Right lung (tissue), 10 donors: Measurements from ENCODE around the gene NR6A1. TPM values are rescaled to one million over a fixed set of nuclear protein-coding genes. Genes with fewer than 3 reads are reported as not detected.

Experiments
- DNase-seq, 2 donors: peaks; one replicate each; pipeline ENCODE4 v3.0.0-alpha.2; 2013
- long read RNA-seq, 8 donors: transcript quantifications; one replicate each; lab custom pipeline, GENCODE V29; 2026
- polyA plus RNA-seq, 5 donors: library from polyadenylated mRNA; unstranded; fragments of 120-200 nt; gene quantifications; one replicate each; pipeline versions ENCODE4 v1.2.1 to v1.2.3, GENCODE V29; 2013; ENCODE audit warnings: inconsistent platforms in 1 of 5, low replicate concordance in 1 of 5; ENCODE audit not compliant: insufficient read length in 5 of 5, insufficient read depth in 1 of 5

The NR6A1 gene
- 1 to 10 TPM; 1.3 to 2.5 (median 1.5) TPM for polyA plus RNA-seq
- long read RNA-seq, donor 1, result 0 reads
- long read RNA-seq, donor 2, result 0 reads
- long read RNA-seq, donor 3, result 0 reads
- long read RNA-seq, donor 4, result 0 reads
- long read RNA-seq, donor 5, result 0 reads
- long read RNA-seq, donor 6, full-length matches to known transcripts, result 1 of 1 reads
- long read RNA-seq, donor 6, partial matches to known transcripts, result 0 of 1 reads
- long read RNA-seq, donor 6, other reads (novel, unspliced or antisense), result 0 of 1 reads
- long read RNA-seq, donor 7, partial matches to known transcripts, result 0 of 6 reads
- long read RNA-seq, donor 7, other reads (novel, unspliced or antisense), result 6 of 6 reads
- long read RNA-seq, donor 8, result 0 reads

DNA sequence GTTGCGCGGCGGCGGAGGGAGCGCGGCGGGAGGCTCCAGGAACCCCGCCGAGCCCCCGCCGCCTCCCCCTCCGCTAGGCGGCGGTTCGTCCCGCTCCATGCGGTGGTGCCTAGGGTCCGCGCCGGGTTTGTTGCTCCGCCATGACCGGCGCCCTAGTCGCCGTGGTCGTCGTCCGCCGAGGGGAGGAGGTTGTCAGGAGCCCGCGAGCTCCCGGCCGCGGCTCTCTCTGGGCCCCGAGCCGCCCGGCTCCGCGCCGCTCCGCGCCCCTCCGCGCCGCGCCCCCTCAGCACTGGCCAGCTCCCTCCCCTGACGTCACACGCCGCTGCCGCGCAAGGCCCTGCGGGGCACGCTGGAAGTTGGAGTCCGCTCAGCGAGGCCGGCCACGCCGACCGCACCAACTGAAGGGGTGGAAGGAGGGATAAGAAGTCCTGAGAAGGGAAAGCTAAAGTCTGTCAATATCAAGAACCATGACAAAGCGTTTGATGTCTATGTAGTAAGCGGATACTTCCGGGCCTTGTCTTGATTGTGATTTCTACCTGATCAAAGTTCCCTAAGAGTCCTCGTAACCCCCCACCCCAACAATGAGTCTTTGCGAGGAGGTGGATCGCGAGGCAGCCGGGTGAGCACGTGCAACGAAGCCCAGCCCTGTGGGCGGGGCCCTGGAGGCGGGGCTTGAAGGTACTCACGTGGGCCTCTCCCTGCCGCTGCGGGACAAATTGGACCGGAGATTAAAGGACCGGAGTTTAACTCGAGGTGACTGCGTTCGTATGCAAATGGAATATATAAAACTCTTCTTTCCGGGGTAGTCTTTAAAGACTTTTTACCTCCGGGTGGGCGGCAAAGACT is at the start of gene NR6A1:
TSS of gene NR6A1 (minus strand) at position 291 of the 846 bp plus-strand sequence.
- peak; percentile 97 for DNase-seq

DNA sequence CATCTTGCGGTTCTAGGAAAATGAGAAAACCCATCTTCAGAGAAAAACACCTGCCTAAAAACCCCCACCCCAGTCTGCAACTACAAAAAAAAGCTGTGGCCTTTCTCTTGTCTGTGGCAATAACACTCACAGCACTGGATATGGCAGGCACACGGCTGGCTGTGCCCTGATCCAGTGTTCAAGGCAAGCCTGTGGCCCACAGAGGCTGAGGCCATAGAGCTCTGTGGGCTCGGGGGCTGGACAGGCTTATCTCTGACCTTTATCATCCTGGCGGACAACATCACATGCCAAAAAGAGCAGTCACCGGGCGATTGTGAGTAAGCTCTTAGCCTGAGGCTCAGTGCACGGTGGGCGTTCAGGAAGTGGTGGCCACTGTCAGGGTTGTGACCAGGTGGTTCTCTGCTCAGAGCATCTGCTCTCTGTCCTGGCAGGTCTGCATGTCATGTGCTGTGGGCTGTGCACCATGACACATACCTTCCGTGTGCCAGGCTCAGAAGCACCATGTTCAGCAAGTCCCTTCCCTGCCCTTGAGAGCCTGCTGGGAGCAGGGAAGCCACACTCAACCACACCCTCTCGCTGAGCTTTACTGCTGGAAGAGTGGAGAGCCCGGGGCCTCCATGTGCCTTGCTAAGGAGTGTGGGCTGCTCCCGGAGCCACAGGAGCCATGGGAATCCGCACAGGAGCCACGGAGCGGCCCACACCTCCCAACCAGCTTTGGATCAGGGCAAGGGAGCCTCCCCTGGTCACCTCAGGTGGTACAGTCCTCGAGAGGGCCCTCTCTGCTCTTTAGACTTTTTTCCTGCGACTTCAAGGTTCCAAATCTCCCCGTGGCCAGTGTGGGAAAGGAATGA is 47.5 kb upstream of the NR6A1 start:
- no peak for DNase-seq

DNA sequence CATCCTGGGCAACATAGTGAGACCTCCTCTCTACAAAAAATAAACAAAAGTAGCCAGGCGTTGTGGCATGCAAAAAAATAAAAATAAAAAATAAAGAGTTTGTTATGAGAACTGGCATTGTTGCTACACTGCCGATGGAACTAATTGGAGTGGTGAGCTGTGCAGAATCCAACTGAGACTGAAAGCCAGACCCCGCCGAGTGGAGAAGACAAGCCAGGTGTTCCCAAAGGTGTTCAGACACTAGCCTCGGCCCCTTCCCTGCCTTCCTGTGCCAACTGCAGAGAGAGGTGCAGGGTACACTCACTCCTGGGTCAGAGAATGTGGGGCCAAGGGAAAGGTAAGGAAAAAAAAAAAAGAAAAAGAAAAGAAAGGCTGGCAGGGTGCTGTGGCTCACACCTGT is 44.5 kb upstream of the NR6A1 start:
- DNase-seq, result no peak

DNA sequence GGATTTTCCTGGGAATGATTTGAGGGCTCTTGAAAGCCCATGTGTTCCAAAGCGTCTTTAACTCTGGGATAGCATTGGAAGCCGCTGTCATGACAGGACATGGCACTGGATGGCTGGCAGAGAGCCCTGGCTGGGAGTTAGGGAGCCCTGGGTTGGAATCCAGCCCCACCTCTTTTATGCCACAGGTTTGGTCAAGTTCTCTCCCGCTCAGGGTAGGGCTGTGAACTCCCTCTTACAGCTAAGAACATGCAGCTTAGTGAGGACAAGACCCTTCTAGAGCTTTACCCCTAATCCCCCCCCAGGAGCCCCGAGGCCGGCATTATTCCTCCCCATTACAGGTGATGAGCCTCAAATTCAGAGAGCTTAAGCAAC is 43.0 kb upstream of the NR6A1 start:
- no peak for DNase-seq

DNA sequence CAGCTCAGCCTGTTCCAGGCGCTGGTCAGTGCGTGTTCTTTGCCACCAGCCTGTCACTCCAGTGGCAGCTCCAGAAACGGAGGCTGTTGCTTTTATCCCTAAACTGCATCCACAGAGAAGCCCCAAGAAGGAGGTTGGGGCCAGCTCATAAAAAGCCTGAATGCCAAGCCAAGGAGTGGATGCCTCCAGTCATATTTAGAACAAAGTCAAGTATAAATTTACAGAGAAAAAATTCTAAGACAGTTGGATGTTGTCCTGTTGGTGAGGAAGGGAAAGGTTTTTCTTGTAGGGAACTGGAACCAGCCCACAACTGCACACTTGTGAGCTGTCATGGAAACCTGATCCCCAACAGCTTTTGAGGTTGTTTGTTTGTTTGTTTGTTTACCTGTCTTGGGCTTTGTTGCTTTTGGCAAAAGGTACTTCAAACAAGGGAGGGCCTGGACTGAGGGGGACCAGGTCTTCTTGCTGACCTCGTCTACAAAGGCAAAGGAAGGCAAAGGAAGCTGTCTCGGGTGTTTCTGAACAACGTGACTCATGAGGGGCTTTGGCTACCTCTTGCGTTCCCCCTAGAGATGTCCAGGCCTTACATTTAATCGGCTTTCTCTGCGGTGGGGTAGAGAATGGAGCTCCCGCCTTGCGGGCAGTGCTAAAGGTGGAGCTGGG is 42.5 kb upstream of the NR6A1 start:
- DNase-seq, result no peak

DNA sequence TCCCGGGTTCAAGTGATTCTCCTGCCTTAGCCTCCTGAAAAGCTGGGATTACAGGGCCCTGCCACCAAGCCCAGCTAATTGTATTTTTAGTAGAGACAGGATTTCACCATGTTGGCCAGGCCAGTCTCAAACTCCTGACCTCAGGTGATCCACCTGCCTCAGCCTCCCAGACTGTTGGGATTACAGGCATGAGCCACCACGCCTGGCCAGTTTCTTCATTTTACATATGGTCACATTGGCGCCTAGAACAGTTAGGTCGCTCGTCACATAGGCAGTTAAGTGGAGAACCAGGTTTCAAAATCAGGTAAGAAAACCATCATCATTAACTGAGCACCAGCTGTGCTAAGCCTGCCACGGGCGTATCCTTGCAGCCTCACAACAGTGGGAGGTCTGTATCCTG is 41.9 kb upstream of the NR6A1 start:
- no peak for DNase-seq

DNA sequence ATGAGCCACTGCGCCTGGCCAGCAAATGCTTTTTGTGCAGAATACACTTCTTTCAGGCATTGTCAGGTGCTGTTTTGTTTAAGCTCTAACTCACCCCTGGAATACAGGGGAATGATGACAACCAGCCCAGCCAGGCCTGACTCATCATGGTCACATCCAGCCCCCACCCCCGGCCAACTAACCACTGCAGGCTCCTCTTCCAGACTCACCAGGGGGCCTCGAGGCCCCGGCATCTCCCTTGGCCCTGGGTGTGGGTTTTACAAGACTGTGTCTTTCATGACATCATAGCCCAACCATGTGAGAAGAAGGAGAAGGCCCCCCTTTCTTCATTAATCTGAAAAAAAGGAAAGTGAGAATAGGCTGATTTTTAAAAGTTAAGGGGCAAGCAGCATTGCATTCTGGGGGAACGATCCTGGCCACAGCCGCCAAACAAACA is 41.3 kb upstream of the NR6A1 start:
- peak in 1 of 2 donors; percentile 65 for DNase-seq

DNA sequence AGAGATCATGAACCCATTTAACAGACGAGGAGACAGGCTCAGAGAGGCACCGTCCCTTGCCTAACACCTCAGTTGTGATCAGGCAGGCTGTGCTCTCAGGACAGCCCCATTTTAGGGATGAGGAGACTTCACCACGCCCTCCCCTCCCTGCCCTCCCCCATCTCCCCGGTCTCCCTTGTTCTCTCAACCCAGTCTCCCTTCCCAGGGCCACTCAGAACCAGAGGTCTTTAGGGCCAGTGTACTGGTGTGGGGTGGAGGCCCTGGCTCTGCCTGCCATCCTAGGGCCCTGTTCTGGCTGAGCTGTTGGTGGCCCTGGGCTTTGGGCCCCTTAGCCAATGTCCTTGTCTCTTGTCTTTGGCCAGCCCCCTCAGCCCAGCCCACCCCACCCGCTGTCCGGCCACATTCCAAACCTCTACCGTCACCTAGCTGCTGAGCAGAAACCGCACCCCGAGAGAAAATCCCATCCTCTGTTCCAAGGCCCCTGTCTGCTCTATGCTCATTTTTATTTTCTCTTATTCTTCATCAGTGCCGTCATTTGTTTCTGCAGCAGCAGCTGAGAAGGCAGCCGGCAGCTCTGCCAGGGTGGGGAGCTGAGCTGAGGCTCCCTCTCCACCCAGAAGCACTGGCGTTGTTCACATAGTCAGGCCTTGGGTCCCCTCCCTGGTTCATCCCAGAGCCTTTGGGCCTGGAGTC is 39.7 kb upstream of the NR6A1 start:
- DNase-seq, result no peak

DNA sequence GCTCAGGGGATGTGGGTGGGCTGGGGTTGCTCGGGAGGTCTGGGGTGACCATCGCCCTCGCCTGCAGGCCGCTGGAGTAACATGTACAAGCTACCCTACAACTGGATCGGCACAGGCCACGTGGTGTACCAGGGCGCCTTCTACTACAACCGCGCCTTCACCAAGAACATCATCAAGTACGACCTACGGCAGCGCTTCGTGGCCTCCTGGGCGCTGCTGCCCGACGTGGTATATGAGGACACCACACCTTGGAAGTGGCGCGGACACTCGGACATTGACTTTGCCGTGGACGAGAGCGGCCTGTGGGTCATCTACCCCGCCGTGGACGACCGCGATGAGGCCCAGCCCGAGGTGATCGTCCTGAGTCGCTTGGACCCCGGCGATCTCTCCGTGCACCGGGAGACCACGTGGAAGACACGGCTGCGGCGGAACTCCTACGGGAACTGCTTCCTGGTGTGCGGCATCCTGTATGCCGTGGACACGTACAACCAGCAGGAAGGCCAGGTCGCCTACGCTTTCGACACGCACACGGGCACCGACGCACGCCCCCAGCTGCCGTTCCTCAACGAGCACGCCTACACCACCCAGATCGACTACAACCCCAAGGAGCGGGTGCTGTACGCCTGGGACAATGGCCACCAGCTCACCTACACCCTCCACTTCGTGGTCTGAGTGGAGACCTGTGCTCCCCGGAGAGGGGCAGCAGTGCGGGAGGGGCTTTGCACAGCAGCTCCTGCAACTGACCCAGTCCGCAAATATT is 38.8 kb upstream of the NR6A1 start:
- no peak for DNase-seq

DNA sequence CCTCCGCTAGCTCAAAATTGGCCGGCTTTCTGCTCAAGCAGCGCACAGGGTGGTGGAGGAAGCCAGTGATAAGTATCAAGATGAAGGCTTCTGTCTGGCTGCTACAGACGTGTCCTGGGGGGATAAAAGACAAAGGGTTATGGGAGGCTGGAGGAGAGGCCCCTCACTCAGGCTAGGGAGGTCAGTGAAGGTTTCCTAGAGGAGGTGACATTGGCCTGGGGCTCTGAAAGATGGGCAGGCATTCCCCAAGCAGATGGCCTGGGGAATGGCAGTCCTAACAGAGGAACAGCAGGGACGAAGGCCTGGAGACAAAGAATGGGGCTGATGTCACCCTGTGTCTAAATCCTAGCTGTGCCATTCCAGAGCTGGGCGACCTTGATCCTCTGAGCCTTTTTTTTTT is 38.1 kb upstream of the NR6A1 start:
- no peak for DNase-seq

DNA sequence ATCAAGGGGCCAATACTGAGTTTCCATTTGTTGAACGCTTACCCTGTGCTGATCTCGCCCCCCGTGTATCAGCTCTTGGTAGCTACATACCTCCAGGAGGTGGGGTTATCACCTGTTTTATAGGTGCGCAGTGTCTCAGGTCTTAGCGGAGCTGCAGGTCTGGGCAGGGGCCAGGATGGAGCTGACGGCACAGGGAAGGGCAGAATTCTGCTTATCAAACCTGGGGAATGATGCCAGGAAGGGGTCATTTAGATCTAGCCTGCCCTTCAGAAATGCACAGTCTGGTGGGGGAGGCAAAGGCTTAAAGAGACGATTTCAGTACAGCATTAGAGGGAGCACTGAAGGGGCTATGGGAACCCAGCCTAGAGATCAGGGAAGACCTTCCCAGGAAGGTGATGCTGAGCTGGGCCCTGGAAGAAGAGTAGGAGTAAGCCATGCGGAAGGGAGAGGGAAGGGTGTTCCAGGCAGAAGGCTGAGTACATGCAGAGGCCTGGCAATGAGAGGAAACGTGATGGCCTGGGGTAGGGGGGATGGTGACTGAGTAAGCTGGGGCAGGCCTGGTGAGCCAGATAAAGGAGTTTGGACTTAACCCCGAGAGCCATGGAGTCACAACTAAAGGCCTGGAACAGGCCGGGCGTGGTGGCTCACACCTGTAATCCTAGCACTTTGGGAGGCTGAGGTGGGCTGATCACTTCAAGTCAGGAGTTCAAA is 37.3 kb upstream of the NR6A1 start:
- no peak for DNase-seq

DNA sequence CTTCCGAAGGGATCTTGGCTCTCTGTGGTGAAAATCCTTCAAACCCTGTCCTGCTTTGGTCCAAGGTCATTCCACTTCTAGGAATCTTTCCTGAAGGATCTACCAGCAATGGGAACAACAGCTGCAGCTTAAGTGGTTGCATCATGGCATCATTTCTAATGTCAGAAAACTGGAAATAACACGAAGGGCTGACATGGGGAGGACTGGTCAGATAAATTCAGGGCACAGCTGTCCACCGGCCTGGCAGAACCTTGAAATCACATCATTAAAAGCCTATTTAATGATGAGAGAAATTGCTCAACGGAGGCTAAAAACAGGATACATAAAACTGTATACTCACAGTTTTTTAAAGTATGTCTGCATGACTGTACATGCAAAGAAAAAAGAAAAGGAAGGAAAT is 34.1 kb upstream of the NR6A1 start:
- DNase-seq, result peak; percentile 86 to 89

DNA sequence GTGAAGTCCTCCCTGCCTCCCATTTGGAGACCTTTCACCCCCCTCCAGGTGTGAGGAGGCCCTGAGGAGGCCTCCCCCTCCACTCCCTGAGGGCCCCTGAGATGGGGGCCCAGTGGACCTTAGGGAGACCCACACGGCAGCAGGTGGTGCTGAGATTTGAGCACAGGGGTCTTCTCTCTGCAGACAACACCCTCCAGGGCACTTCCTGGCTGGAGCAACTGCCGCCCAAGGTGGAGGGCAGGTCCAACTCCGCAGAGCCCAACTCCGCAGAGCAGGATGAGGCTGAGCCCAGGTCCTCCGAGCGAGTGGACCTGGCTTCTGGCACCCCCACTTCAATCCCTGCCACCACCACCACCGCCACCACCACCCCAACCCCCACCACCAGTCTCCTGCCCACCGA is 32.8 kb upstream of the NR6A1 start:
- no peak for DNase-seq

DNA sequence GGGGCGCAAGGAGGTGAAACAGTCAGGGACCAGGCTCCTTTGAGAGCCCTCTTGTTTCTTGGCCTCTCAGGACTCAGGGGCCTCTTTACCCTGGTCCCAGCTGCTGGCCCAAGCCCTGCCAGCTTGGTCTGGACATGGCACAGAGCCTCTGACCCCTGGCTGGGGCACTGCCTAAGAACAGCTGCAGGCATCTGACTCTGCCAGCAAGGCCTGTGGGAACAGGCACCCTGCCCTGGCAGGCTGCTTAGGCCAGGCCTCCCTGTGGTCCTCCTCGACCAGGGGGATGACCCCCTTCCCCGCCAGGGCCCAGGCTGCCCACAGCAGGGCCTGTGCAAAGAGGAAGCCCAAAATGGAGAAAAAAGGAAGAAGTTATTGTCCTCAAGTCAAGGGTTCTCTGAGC is 31.3 kb upstream of the NR6A1 start:
- DNase-seq, result no peak

DNA sequence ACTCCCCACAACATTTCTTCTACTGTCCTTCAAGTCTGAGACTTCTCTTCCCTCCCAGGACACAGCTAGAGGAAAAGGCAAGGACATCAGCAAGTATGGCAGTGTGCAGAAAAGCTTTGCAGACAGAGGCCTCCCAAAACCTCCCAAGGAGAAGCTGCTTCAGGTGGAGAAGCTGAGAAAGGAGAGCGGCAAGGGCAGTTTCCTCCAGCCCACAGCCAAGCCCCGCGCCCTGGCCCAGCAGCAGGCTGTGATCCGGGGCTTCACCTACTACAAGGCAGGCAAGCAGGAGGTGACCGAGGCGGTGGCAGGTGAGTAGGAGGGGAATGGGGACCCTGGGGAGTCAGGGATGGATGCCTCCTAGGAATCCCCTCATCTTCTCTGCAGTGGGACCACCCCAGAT is 30.2 kb upstream of the NR6A1 start:
- no peak for DNase-seq

DNA sequence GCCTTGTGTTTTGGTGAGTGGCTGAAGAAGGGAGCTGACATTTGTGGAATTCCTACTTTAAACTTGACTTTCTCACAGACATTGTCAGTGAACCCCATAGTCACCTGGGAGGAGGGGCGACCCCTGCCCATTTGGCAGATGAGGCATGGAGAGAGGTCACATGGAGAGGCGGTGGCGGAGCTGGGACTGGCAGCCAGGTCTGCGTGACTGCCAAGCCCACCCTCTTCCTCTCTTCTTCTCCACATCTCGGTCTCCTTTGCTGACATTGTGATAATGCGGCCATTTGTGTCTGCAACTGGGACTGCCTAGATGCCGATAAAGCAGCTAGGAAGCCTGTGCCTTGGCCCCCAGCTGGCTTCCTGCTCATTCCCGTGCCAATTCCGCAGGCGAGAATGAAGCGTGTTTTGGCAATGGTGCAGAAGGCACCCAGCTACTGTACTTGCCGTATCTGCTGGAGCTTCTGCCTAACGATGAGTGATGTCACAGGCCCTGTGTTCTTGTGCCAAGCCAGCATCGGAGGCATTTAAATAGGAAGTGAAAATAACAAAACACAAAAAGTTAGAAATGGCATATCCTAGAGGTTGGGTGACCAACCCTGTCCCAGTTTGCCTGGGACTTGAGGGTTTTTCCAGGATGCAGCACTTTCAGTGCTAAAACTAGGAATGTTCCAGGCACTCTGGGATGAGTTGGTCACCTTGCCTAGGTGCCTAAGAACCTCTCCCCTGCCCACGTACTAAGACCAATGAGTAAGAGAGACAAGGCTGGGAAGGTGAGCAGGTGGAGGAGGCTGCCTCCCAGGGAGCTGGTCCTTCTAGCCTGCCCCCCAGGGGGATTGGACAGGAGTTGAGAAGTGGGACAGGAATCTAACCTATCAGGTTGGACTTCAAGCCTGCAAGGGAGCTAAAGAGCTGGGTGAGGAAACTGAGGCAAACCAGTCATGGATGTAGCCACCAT is 29.5 kb upstream of the NR6A1 start:
- DNase-seq, result peak in 1 of 2 donors; percentile 53

DNA sequence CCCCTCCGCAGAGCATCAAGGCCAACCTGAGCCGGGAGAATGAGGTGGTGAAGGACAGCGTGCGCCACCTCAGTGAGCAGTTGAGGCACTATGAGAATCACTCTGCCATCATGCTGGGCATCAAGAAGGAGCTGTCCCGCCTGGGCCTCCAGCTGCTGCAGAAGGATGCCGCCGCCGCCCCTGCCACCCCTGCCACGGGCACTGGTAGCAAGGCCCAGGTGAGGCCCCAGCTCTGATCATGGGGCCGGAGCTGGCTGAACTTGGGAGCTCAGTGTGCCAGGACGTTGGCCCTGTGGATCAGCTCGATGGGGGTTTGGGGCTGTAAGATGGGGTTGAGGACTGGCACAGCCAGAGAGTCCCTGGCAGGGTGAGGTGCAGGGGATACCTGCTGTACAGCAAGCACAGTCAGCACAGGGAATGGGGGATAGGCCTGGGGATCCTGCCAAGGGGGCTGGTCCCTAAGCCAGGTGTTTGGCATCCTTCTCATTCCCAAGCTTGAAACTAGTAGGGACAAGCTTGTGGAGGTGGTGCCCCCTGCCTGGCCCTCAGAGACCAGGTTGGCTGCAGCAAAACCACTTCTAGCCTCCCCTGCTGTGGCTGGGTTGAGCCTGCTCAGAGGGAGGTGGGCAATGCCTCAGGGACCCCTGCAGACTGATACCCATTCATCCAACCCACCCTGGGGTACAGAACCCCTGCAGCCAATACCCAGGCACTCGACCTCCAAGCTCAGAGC is 28.3 kb upstream of the NR6A1 start:
- no peak for DNase-seq
